ENCODE measurements around the gene FARS2. TPM values are rescaled to one million over a fixed set of nuclear protein-coding genes. Genes with fewer than 3 reads are reported as not detected.

FARS2 gene
- total and polyA plus RNA-seq, 10 donors, result 9.0 to 27.4 (median 19.8) TPM

- no peak overlapping the region for H3K27ac ChIP-seq
- H3K4me1 ChIP-seq, result peaks cover 0 to 50% (median 13%) of the 10 kb centered on the region in 6 donors
- no peaks in the 10 kb centered on the region for H3K36me3 ChIP-seq
- WGBS, 5 donors, result 94 to 98% (median 95%) methylated on average over 5 of the region's 5 CpGs
- no peak overlapping the region for H3K4me3 ChIP-seq
- H3K9me3 ChIP-seq, result no peaks in the 10 kb centered on the region
- TF ChIP-seq POLR2A (IDR thresholded peaks at IDR 0.05), result no peak
- no peak for TF ChIP-seq POLR2AphosphoS5 (IDR thresholded peaks at IDR 0.05)
- TF ChIP-seq CTCF (IDR thresholded peaks at IDR 0.05 in 8 of 11, conservative IDR thresholded peaks at IDR 0.05 in 3 of 11), result no peak
- intact Hi-C loops (cut with DNase I; ENCODE audit: low total_unique reads), result no loop called here
- no peak for DNase-seq
- H3K27me3 ChIP-seq (replicated peaks in 1 of 7), result no peaks in the 10 kb centered on the region
Measured at GRCh38 chr6:5285526-5285925, 24.2 kb downstream of the FARS2 start.

DNA sequence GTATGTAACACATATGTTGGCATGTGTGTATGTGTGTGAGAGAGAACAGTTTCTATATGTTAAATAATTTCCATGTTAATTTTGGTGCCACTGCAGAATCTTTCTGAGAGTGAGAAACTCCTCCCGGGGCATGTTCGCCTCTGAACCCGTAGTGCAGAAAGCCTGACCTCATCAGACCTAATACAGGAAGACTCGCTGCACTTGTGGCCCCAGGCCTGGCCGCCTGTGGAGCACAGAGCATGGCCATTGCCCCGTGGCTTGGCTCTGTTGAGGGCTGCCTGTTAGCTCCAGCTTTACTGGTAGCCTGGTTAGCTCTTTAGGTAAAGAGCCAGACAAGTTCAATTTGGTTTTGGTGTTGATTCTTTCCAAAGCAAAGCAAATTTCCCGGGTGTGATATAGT is 25.5 kb downstream of the FARS2 start:
- H3K4me3 ChIP-seq, result no peak overlapping the region
- peaks cover 0 to 39% (median 12%) of the 10 kb centered on the region in 6 donors for H3K4me1 ChIP-seq
- peak overlapping the region in 7 of 8 donors; percentile 26 to 67 (median 50) for H3K27ac ChIP-seq
- DNase-seq, result no peak
- intact Hi-C loops (cut with DNase I; ENCODE audit: low total_unique reads), result no loop called here
- no peaks in the 10 kb centered on the region for H3K27me3 ChIP-seq (replicated peaks in 1 of 7)
- no peaks in the 10 kb centered on the region for H3K36me3 ChIP-seq
- H3K9me3 ChIP-seq, result no peaks in the 10 kb centered on the region
- TF ChIP-seq POLR2AphosphoS5 (IDR thresholded peaks at IDR 0.05) (peak in 1 of 3 donors; percentile 15), CTCF (IDR thresholded peaks at IDR 0.05 in 8 of 11, conservative IDR thresholded peaks at IDR 0.05 in 3 of 11) (no peak)
- WGBS, 5 donors, result 58 to 80% (median 71%) methylated on average over 5 to 7 of the region's 7 CpGs

DNA sequence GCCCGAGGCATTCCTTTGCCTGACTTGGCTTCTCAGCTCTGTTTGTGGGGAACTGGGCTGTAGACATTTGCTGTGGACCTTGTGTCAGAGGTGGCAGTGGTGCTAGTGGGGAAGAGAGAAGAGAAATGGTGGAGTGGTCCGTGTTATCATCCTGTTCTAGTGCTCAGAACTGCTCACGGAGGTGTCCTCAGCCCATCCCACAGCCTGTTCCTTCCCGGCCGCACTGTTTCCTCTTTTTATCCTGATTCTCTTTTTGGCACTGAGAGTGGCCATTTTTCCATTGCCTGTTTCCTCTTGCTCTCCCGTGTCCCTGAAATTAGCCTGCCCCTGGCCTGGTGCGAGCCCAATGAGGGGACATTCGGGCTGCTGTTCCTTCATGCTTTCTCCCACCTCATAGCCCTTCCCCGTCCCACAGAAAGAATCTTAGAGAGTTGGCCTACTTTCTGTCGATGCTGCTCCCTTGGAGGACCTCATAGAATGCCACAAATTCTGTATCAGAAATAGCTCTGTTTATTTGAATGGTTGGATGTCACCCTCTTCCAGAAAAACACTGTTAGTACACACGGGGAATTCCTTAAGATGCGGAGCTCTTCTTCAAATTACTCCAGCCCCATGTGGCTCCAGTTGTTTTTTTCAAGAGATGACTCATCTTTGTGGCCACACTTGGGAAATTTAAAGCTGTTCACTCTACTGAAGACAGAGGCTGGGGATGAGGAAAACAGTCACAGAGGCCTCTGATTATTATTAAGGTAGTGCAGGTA is 26.1 kb downstream of the FARS2 start:
- Histone ChIP-seq H3K9me3 (no peaks in the 10 kb centered on the region), H3K27me3 (replicated peaks in 1 of 7) (no peaks in the 10 kb centered on the region), H3K27ac (peak overlapping the region in 7 of 8 donors; percentile 26 to 67 (median 50)), H3K4me3 (no peak overlapping the region), H3K36me3 (no peaks in the 10 kb centered on the region), H3K4me1 (peaks cover 0 to 33% (median 12%) of the 10 kb centered on the region in 6 donors)
- intact Hi-C loops (cut with DNase I; ENCODE audit: low total_unique reads), result no loop called here
- 56 to 79% (median 63%) methylated on average over 12 of the region's 12 CpGs for WGBS, 5 donors
- TF ChIP-seq CTCF (IDR thresholded peaks at IDR 0.05 in 8 of 11, conservative IDR thresholded peaks at IDR 0.05 in 3 of 11) (no peak), POLR2AphosphoS5 (IDR thresholded peaks at IDR 0.05) (peak in 2 of 3 donors; percentile 14 to 22), POLR2A (IDR thresholded peaks at IDR 0.05) (no peak)
- DNase-seq, result no peak

GRCh38 chr6:5287966-5288297 is 26.6 kb downstream of the FARS2 start:
- intact Hi-C loops (cut with DNase I; ENCODE audit: low total_unique reads), result no loop called here
- DNase-seq, result no peak
- no peaks in the 10 kb centered on the region for H3K9me3 ChIP-seq
- no peaks in the 10 kb centered on the region for H3K27me3 ChIP-seq (replicated peaks in 1 of 7)
- no peak overlapping the region for H3K4me3 ChIP-seq
- no peak for TF ChIP-seq CTCF (IDR thresholded peaks at IDR 0.05 in 8 of 11, conservative IDR thresholded peaks at IDR 0.05 in 3 of 11)
- H3K27ac ChIP-seq, result peak overlapping the region in 7 of 8 donors; percentile 26 to 67 (median 50)
- no peaks in the 10 kb centered on the region for H3K36me3 ChIP-seq
- peaks cover 0 to 27% (median 12%) of the 10 kb centered on the region in 6 donors for H3K4me1 ChIP-seq
- WGBS, 5 donors, result 79 to 92% (median 91%) methylated on average over 2 of the region's 2 CpGs

Measured in spleen (tissue), 11 donors.